Measurements from ENCODE around the gene TRAF1. TPM values are rescaled to one million over a fixed set of nuclear protein-coding genes. Genes with fewer than 3 reads are reported as not detected.

Gene TRAF1
- total RNA-seq, 4 donors from 2014 or later, result 12.3 to 21.0 (median 19.8) TPM

DNA sequence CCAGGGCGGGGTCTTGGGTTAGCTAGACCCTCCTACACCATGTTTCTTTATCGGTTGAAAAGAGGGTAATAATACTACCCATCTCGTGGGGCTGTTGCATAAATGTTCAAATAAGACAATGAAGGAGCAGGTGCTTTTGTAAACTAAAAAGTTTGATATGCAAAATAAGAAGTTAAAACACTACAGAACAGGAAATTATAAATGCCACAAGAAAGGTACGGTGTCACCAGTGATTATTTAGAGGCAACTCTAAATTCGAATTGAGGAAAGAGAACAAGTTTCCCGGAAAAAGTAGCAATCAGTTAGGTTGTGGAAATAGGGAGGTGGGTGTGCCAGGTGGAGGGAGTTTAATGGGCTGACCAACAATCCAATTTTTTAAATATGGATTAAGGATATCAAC, 47.1 kb downstream of the TRAF1 start:
- 78% methylated on average over 6 of the region's 6 CpGs for WGBS, 2 donors
- no peak for DNase-seq (ENCODE audit: low spot score in 2 of 2)
- H3K4me3 ChIP-seq, result no peak overlapping the region
- no peaks in the 10 kb centered on the region for H3K9me3 ChIP-seq
- no peaks in the 10 kb centered on the region for H3K27me3 ChIP-seq
- TF ChIP-seq EP300 (IDR thresholded peaks at IDR 0.05) (no peak), POLR2A (IDR thresholded peaks at IDR 0.05) (no peak), CTCF (IDR thresholded peaks at IDR 0.05) (no peak)
- H3K36me3 ChIP-seq, result peaks cover 0 to 3% (median 0%) of the 10 kb centered on the region in 3 donors
- peaks cover 0 to 27% (median 14%) of the 10 kb centered on the region in 4 donors for H3K4me1 ChIP-seq
- H3K27ac ChIP-seq, result no peak overlapping the region

DNA sequence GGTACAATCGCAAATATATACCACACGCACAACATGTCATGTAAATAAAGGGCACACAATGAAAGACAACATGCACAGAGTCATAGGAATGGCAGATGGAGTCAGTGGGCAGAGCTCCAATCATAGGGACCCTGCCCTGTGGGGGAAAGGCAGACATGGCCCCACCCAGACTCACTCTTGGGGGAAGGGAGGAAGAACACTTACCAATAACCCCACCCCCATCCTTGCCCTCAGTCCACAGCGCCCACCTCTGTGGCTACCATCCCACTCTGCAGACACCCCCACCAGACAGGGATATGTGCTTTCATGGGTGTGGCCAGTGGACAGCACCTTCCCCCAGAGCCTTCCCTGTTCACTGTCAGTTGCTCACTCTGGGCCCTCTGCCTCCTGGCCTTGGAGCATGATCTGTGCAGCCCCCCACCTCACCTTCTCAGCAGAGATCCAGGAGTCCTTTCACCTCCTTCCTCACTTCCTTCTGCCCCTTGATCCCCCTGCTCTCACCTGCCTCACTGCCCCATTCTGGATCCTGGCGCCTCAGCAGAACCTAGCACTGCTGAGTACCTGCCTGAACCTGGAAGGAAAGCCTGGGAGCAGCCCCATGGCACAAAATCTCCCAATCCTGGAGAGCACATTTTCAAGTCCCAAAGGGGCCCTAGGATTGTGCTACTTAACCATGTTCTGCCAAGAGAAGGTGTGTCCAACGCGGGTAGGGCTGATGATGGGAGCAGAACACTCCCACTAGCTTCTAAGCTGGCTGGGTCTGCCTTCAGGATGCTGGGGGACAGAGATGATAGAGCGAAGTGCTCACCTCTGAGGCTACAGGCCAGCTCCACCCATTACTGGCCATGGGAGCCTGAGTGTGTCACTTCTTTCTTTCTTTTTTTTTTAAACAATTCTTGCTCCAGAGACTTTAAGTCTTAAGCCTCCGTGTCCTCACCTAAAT, 48.1 kb downstream of the TRAF1 start:
- Histone ChIP-seq H3K36me3 (peaks cover 0 to 11% (median 0%) of the 10 kb centered on the region in 3 donors), H3K9me3 (no peaks in the 10 kb centered on the region), H3K27me3 (no peaks in the 10 kb centered on the region), H3K4me1 (peaks cover 0 to 27% (median 14%) of the 10 kb centered on the region in 4 donors), H3K4me3 (peak overlapping the region in 1 of 4 donors; percentile 82), H3K27ac (peak overlapping the region in 2 of 4 donors; percentile 98)
- TF ChIP-seq CTCF (IDR thresholded peaks at IDR 0.05), result no peak
- no peak for TF ChIP-seq EP300 (IDR thresholded peaks at IDR 0.05)
- no peak for TF ChIP-seq POLR2A (IDR thresholded peaks at IDR 0.05)
- 73 to 78% methylated on average over 8 of the region's 8 CpGs for WGBS, 2 donors
- no peak for DNase-seq (ENCODE audit: low spot score in 2 of 2)

DNA sequence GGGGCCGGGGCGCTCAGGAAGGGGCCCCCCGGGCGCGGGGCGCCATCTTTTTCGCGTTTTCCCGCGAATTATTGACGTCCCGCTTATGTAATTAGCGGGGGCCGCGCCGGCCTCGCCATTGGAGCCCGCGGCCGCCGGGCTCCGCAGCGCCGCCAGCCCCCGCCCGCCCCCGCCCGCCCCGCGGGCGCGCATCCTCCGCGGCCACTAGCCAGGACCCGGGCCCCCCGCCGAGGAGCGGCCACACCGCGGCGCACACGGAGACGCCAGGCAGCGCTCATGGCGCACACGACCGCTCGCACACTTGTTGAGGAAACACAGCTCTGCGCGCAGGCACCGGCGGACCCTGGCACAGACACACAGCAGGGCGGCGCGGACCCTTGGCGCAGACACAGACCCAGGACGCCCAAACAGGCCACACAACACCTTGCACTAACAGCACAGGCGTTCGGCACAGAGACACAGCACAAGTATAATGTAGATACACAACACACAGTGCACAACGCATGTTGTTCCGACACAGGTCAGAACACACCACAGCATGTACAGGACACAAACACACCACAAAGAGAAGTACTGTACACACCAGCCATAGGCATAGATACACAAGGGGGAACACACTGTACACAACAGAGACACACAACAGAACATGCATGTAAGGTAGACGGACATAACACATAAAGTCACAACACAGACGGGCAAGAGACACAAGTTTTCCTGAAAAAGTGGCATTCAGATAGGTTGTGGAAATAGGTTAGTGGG, 49.1 kb downstream of the TRAF1 start:
- Histone ChIP-seq H3K4me3 (peak overlapping the region; percentile 60 to 86 (median 72)), H3K36me3 (peaks cover 0 to 21% (median 0%) of the 10 kb centered on the region in 3 donors), H3K27ac (peak overlapping the region; percentile 89 to 99 (median 98)), H3K9me3 (no peaks in the 10 kb centered on the region), H3K4me1 (peaks cover 0 to 27% (median 14%) of the 10 kb centered on the region in 4 donors), H3K27me3 (no peaks in the 10 kb centered on the region)
- WGBS, 2 donors, result 3 to 9% methylated on average over 16 to 42 of the region's 63 CpGs
- TF ChIP-seq EP300 (IDR thresholded peaks at IDR 0.05) (peak in 1 of 2 donors; percentile 51), POLR2A (IDR thresholded peaks at IDR 0.05) (no peak), CTCF (IDR thresholded peaks at IDR 0.05) (peak in 1 of 5 experiments; percentile 14)
- DNase-seq (ENCODE audit: low spot score in 2 of 2), result peak in 1 of 2 donors; percentile 49

DNA sequence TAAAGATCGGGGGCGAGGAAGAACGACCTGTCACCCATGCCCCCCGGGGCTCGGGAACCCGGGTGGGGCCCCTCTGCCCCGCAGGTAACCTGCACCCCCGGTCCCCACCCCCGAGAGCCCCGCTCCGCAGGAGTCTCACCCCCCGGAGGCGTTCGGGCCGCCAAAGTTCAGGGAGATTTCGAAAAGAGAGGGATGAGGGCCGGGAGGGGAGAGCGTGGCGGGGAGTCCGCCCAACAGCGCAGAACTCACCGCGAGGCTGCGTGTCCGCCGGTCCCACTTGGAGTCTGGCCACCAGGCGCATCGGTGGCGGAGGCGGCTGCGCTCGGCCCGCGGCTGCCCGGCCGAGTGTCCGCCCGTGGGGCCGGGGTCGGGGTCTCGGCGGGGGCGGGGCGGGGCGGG, 49.8 kb downstream of the TRAF1 start, which contains the start of gene PHF19:
Gene PHF19 (minus strand): TSS at position 347 of the 399 bp plus-strand sequence. CDS start 2,447 bp downstream, outside the sequence.
- H3K9me3 ChIP-seq, result no peaks in the 10 kb centered on the region
- no peak for DNase-seq (ENCODE audit: low spot score in 2 of 2)
- H3K27me3 ChIP-seq, result no peaks in the 10 kb centered on the region
- 0% methylated on average over 23 to 31 of the region's 45 CpGs for WGBS, 2 donors
- no peak for TF ChIP-seq POLR2A (IDR thresholded peaks at IDR 0.05)
- TF ChIP-seq CTCF (IDR thresholded peaks at IDR 0.05), result no peak
- no peak for TF ChIP-seq EP300 (IDR thresholded peaks at IDR 0.05)
- peaks cover 0 to 27% (median 14%) of the 10 kb centered on the region in 4 donors for H3K4me1 ChIP-seq
- peak within 1 kb of the TSS; percentile 60 to 86 (median 78) for H3K4me3 ChIP-seq
- H3K36me3 ChIP-seq, result peaks cover 0 to 27% (median 0%) of the 10 kb centered on the region in 3 donors
- peak within 1 kb of the TSS; percentile 89 to 99 (median 98) for H3K27ac ChIP-seq

Data from tibial nerve (tissue), 4 donors.